Cardiac muscle cell (in vitro differentiated cells and primary cell): Measurements from ENCODE around the gene STARD8. TPM values are rescaled to one million over a fixed set of nuclear protein-coding genes. Genes with fewer than 3 reads are reported as not detected.

Source experiments
- DNase-seq, 2 donors: peaks; one replicate each; pipeline versions ENCODE4 v3.0.0 to v3.0.0-alpha.2; 2010 to 2017; ENCODE audit warnings: low read depth in 1 of 2, low spot score in 1 of 2
- H3K27ac ChIP-seq: fragments of 200-600 bp; sonication (generic); 2 replicates; pipeline ENCODE4 v1.5.1; 2016
- H3K27me3 ChIP-seq: fragments of 200-600 bp; sonication (generic); 2 replicates; pipeline ENCODE4 v1.6.0; 2016; ENCODE audit warnings: control low read depth
- H3K36me3 ChIP-seq: fragments of 200-600 bp; sonication (generic); 2 replicates; pipeline ENCODE4 v1.5.1; 2016; ENCODE audit warnings: control low read depth
- H3K4me1 ChIP-seq: fragments of 200-600 bp; sonication (generic); 2 replicates; pipeline ENCODE4 v1.8.1; 2017; ENCODE audit warnings: low read depth, mild to moderate bottlenecking, mixed run types
- H3K4me3 ChIP-seq: fragments of 200-600 bp; sonication (generic); 2 replicates; pipeline ENCODE4 v1.5.1; 2016; ENCODE audit warnings: mild to moderate bottlenecking
- H3K9me3 ChIP-seq: fragments of 200-600 bp; sonication (generic); 2 replicates; pipeline ENCODE4 v1.5.1; 2017; ENCODE audit warnings: low read depth, mild to moderate bottlenecking, control low read depth
- CTCF ChIP-seq: IDR thresholded peaks from 2 replicates; pipeline ENCODE4 v1.5.1; 2012; ENCODE audit warnings: low read depth, mild to moderate bottlenecking, low read length
- polyA plus RNA-seq: library from polyadenylated mRNA; unstranded; fragments of >200 nt; fragmentation: Nextera tagmentation; extraction: Ambion mirVana; gene quantifications from 2 replicates; pipeline ENCODE4 v1.2.1, GENCODE V29; 2016
- total RNA-seq: library from RNA; depleted of rRNA; stranded (reverse); fragments of >200 nt; gene quantifications from 2 replicates; pipeline ENCODE4 v1.2.3, GENCODE V29; 2016

The STARD8 gene
- total and polyA plus RNA-seq, 2 experiments from 2014 or later: 0.60 to 1.9 TPM

GRCh38 chrX:68703846-68704245, 56.4 kb downstream of the STARD8 start:
- no peak overlapping the region for H3K4me3 ChIP-seq
- no peak for TF ChIP-seq CTCF
- peaks cover 3% of the 10 kb centered on the region for H3K4me1 ChIP-seq
- no peak overlapping the region for H3K27ac ChIP-seq
- no peaks in the 10 kb centered on the region for H3K27me3 ChIP-seq
- no peaks in the 10 kb centered on the region for H3K36me3 ChIP-seq
- no peak for DNase-seq
- no peaks in the 10 kb centered on the region for H3K9me3 ChIP-seq

GRCh38 chrX:68705986-68706385, 58.5 kb downstream of the STARD8 start:
- TF ChIP-seq CTCF: no peak
- DNase-seq: no peak
- Histone ChIP-seq H3K9me3 (no peaks in the 10 kb centered on the region), H3K4me3 (no peak overlapping the region), H3K36me3 (no peaks in the 10 kb centered on the region), H3K27ac (no peak overlapping the region), H3K27me3 (no peaks in the 10 kb centered on the region), H3K4me1 (peaks cover 3% of the 10 kb centered on the region)

- Histone ChIP-seq H3K36me3 (no peaks in the 10 kb centered on the region), H3K4me3 (no peak overlapping the region), H3K4me1 (peaks cover 3% of the 10 kb centered on the region), H3K27ac (no peak overlapping the region), H3K27me3 (no peaks in the 10 kb centered on the region), H3K9me3 (no peaks in the 10 kb centered on the region)
- TF ChIP-seq CTCF: no peak
- DNase-seq: no peak
Measured at GRCh38 chrX:68708503-68709290, 61.2 kb downstream of the STARD8 start.

GRCh38 chrX:68710870-68711576, 63.6 kb downstream of the STARD8 start:
- no peak overlapping the region for H3K4me3 ChIP-seq
- H3K36me3 ChIP-seq: no peaks in the 10 kb centered on the region
- no peaks in the 10 kb centered on the region for H3K9me3 ChIP-seq
- TF ChIP-seq CTCF: peak; percentile 65
- no peaks in the 10 kb centered on the region for H3K27me3 ChIP-seq
- peak; percentile 64 to 69 for DNase-seq
- H3K27ac ChIP-seq: no peak overlapping the region
- H3K4me1 ChIP-seq: no peaks in the 10 kb centered on the region

GRCh38 chrX:68711845-68712244, 64.4 kb downstream of the STARD8 start:
- no peaks in the 10 kb centered on the region for H3K27me3 ChIP-seq
- H3K9me3 ChIP-seq: no peaks in the 10 kb centered on the region
- H3K27ac ChIP-seq: no peak overlapping the region
- no peaks in the 10 kb centered on the region for H3K36me3 ChIP-seq
- no peak for DNase-seq
- H3K4me3 ChIP-seq: no peak overlapping the region
- TF ChIP-seq CTCF: no peak
- H3K4me1 ChIP-seq: no peaks in the 10 kb centered on the region
